Measurements from ENCODE around the gene ANO4.

The ANO4 gene

GRCh38 chr12:100867639-100868393 is 73.2 kb downstream of the ANO4 start:
- no peak for TF ChIP-seq CTCF (IDR thresholded peaks at IDR 0.05)
- H3K4me3 ChIP-seq, result no peak overlapping the region
- H3K27ac ChIP-seq, result no peak overlapping the region
- no peak for DNase-seq (ENCODE audit: low spot score)

GRCh38 chr12:100868487-100868886 is 73.9 kb downstream of the ANO4 start:
- Histone ChIP-seq H3K27ac (no peak overlapping the region), H3K4me3 (no peak overlapping the region)
- no peak for TF ChIP-seq CTCF (IDR thresholded peaks at IDR 0.05)
- no peak for DNase-seq (ENCODE audit: low spot score)

GRCh38 chr12:100871195-100871734 is 76.7 kb downstream of the ANO4 start:
- no peak for DNase-seq (ENCODE audit: low spot score)
- Histone ChIP-seq H3K27ac (no peak overlapping the region), H3K4me3 (no peak overlapping the region)
- TF ChIP-seq CTCF (IDR thresholded peaks at IDR 0.05), result no peak

GRCh38 chr12:100875156-100875555 is 80.6 kb downstream of the ANO4 start:
- DNase-seq (ENCODE audit: low spot score), result no peak
- no peak for TF ChIP-seq CTCF (IDR thresholded peaks at IDR 0.05)
- H3K4me3 ChIP-seq, result no peak overlapping the region
- no peak overlapping the region for H3K27ac ChIP-seq

- no peak for TF ChIP-seq CTCF (IDR thresholded peaks at IDR 0.05)
- H3K27ac ChIP-seq, result no peak overlapping the region
- DNase-seq (ENCODE audit: low spot score), result no peak
- no peak overlapping the region for H3K4me3 ChIP-seq
Observed at GRCh38 chr12:100875771-100876170, 81.2 kb downstream of the ANO4 start.

- DNase-seq (ENCODE audit: low spot score), result no peak
- Histone ChIP-seq H3K4me3 (no peak overlapping the region), H3K27ac (no peak overlapping the region)
- TF ChIP-seq CTCF (IDR thresholded peaks at IDR 0.05), result no peak
Observed at GRCh38 chr12:100877776-100878175, 83.2 kb downstream of the ANO4 start.

GRCh38 chr12:100895192-100895591 is 100.6 kb downstream of the ANO4 start:
- TF ChIP-seq CTCF (IDR thresholded peaks at IDR 0.05), result no peak
- no peak overlapping the region for H3K4me3 ChIP-seq
- DNase-seq (ENCODE audit: low spot score), result no peak
- no peak overlapping the region for H3K27ac ChIP-seq

Data from coronary artery (tissue), 2 donors.